WTC11 (cell line): ENCODE results near the gene PCGF3. TPM values are rescaled to one million over a fixed set of nuclear protein-coding genes. Genes with fewer than 3 reads are reported as not detected.

Experiments
- ATAC-seq: fragments of 200-7000 bp; cut with Tn5 transposase; 2 replicates; pipeline ENCODE4 v1.10.0; 2021; ENCODE audit warnings: mild to moderate bottlenecking, moderate library complexity
- Bru-seq: library from RNA; stranded (reverse); fragments of 400-500 nt; gene quantifications from one replicate; lab custom pipeline; 2021; lab: Mats Ljungman, UMichigan
- CTCF ChIA-PET: fragments of 300-600 bp; sonication (Branson Sonifier 250); formaldehyde crosslinking; loops from one replicate; lab custom pipeline; 2021; ENCODE audit warnings: antibody characterized with exemption; lab: Charles Lee
- POLR2A ChIA-PET: fragments of 350-600 bp; sonication (Branson Sonifier 250); formaldehyde crosslinking; loops from one replicate; lab custom pipeline; 2021; ENCODE audit warnings: antibody characterized with exemption; lab: Charles Lee
- DNase-seq: peaks from one replicate; pipeline ENCODE4 v3.0.0; 2021; ENCODE audit warnings: low spot score
- H3K27ac Mint-ChIP-seq: 2 replicates; pipeline ENCODE4 v1.8.0; 2021; ENCODE audit warnings: mixed read lengths
- H3K27me3 Mint-ChIP-seq: 2 replicates; pipeline ENCODE4 v1.8.0; 2021; ENCODE audit warnings: low read depth, mild to moderate bottlenecking, moderate library complexity, mixed read lengths
- H3K36me3 Mint-ChIP-seq: 2 replicates; pipeline ENCODE4 v1.8.0; 2021; ENCODE audit warnings: mixed read lengths
- H3K4me1 Mint-ChIP-seq: 2 replicates; pipeline ENCODE4 v1.8.0; 2022; ENCODE audit warnings: mixed read lengths
- H3K4me3 Mint-ChIP-seq: 2 replicates; pipeline ENCODE4 v1.8.0; 2021; ENCODE audit warnings: mild to moderate bottlenecking, moderate library complexity, mixed read lengths
- H3K9me3 Mint-ChIP-seq: 2 replicates; pipeline ENCODE4 v1.8.0; 2021; ENCODE audit warnings: mixed read lengths
- CREM ChIP-seq: sonication (generic); formaldehyde crosslinking; IDR thresholded peaks from 2 replicates; pipeline ENCODE4 v1.8.1; 2022; ENCODE audit warnings: mild to moderate bottlenecking, missing genetic modification reagents, moderate library complexity
- ELF4 ChIP-seq: sonication (generic); formaldehyde crosslinking; IDR thresholded peaks from 2 replicates; pipeline ENCODE4 v1.8.1; 2022; ENCODE audit warnings: low read depth, mild to moderate bottlenecking, moderate library complexity, missing genetic modification reagents
- GABPB1 ChIP-seq: sonication (generic); formaldehyde crosslinking; IDR thresholded peaks from 2 replicates; pipeline ENCODE4 v1.8.1; 2023; ENCODE audit warnings: mild to moderate bottlenecking, missing genetic modification reagents
- GRHL2 ChIP-seq: fragments of 250-450 bp; sonication (Bioruptor Pico); IDR thresholded peaks from 2 replicates; pipeline ENCODE4 v1.8.0; 2022; ENCODE audit warnings: mild to moderate bottlenecking, moderate library complexity; ENCODE audit not compliant: insufficient replicate concordance, severe bottlenecking
- JUN ChIP-seq: sonication (generic); formaldehyde crosslinking; IDR thresholded peaks from 2 replicates; pipeline ENCODE4 v1.8.0; 2023; ENCODE audit warnings: mild to moderate bottlenecking, missing genetic modification reagents
- SP1 ChIP-seq: sonication (generic); formaldehyde crosslinking; conservative IDR thresholded peaks from 2 replicates; pipeline ENCODE4 v1.8.1; 2022; ENCODE audit warnings: missing genetic modification reagents
- TCF7 ChIP-seq: sonication (generic); formaldehyde crosslinking; IDR thresholded peaks from 2 replicates; pipeline ENCODE4 v1.8.0; 2022; ENCODE audit warnings: mild to moderate bottlenecking, low read depth, missing genetic modification reagents, moderate library complexity
- ZNF423 ChIP-seq: fragments of 250-450 bp; sonication (Bioruptor Pico); IDR thresholded peaks from 2 replicates; pipeline ENCODE4 v2.1.2; 2022; ENCODE audit warnings: mild to moderate bottlenecking, moderate library complexity
- long read RNA-seq, 3 experiments: library from RNA in 1 of 3; library from capped mRNA in 1 of 3; library from polyadenylated mRNA in 1 of 3; unstranded in 2 of 3; stranded (forward) in 1 of 3; transcript quantifications; one replicate each; pipeline ENCODE4 v2.0.0, GENCODE V29; 2021
- total RNA-seq: library from RNA; stranded (reverse); gene quantifications from 3 replicates; pipeline ENCODE4 v1.2.3, GENCODE V29; 2021
- TF ChIP-seq, protein P1 (sequence below): sonication (generic); formaldehyde crosslinking; IDR thresholded peaks from 2 replicates; pipeline ENCODE4 v1.8.0; 2023; ENCODE audit warnings: missing genetic modification reagents, mild to moderate bottlenecking, borderline replicate concordance
- TF ChIP-seq, protein P2 (sequence below): sonication (generic); formaldehyde crosslinking; IDR thresholded peaks from 2 replicates; pipeline ENCODE4 v1.8.0; 2022; ENCODE audit warnings: mild to moderate bottlenecking, missing genetic modification reagents
- TF ChIP-seq, protein P3 (sequence below): sonication (generic); formaldehyde crosslinking; IDR thresholded peaks from 2 replicates; pipeline ENCODE4 v1.8.1; 2023; ENCODE audit warnings: mild to moderate bottlenecking, missing genetic modification reagents
- TF ChIP-seq, protein P4 (sequence below): sonication (generic); formaldehyde crosslinking; IDR thresholded peaks from 2 replicates; pipeline ENCODE4 v1.8.0; 2022; ENCODE audit warnings: missing genetic modification reagents
- TF ChIP-seq, protein P5 (sequence below): sonication (generic); formaldehyde crosslinking; IDR thresholded peaks from 2 replicates; pipeline ENCODE4 v1.8.0; 2023; ENCODE audit warnings: missing genetic modification reagents

PCGF3 gene, protein sequence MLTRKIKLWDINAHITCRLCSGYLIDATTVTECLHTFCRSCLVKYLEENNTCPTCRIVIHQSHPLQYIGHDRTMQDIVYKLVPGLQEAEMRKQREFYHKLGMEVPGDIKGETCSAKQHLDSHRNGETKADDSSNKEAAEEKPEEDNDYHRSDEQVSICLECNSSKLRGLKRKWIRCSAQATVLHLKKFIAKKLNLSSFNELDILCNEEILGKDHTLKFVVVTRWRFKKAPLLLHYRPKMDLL
- total RNA-seq (59.2 to 65.7 TPM (median 62.8 TPM) in 3 replicates), Bru-seq, nascent RNA (percentile 62 among the genes with signal in this experiment)
- long read RNA-seq, experiment 1, full-length matches to known transcripts, result 144 of 196 reads
- long read RNA-seq, experiment 1, partial matches to known transcripts, result 22 of 196 reads
- long read RNA-seq, experiment 1, other reads (novel, unspliced or antisense), result 30 of 196 reads
- long read RNA-seq, experiment 2, full-length matches to known transcripts, result 22 of 45 reads
- long read RNA-seq, experiment 2, partial matches to known transcripts, result 10 of 45 reads
- long read RNA-seq, experiment 2, other reads (novel, unspliced or antisense), result 13 of 45 reads
- long read RNA-seq, experiment 3, partial matches to known transcripts, result 7 of 13 reads
- long read RNA-seq, experiment 3, other reads (novel, unspliced or antisense), result 3 of 13 reads

DNA sequence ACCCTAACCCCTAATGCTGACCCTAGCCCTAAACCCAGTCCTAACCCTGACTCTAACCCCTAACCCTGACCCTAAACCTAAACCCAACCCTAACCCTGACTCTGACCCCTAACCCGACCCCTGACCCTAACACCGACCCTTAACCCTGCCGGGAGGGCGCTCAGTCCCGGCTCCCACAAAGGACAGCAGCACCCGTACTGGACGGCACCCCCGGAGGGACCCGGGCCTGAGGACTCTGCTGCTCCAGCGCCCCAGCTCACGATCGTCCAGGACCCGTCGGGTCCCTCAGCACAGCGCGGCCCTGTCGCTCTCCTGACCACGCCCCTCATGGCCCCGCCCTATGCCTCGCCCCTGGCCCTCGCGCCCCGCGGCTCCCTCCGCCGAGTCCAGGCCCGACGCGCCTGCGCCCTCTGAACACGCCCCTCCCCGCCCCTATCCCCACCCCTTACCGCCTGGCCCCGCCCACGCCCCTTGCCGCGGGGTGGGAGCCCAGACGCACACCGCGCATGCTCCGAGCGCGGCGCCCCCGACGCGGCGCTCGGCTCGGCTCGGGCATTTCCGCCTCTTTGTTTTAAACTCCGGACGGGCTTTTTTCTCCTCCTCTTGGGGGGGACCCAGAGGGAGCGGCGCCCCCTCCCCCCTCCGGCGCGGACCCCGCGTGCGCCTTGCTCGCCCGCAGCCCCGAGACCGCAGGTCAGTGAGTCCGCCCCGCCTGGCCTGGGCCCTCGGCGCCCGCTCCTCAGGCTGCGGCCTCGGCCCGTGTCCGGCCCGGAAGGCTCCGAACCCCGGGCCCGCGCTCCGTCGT lies at the start of gene PCGF3:
PCGF3 (plus strand) TSS at position 555 of the 805 bp plus-strand sequence. CDS start 27,849 bp downstream, outside the sequence.
- TF ChIP-seq SP1 (CRISPR knock-in tag), result 0 out of 2 replicates have a peak, but pooled peaks have one; percentile 42
- TF ChIP-seq, protein P1, sequence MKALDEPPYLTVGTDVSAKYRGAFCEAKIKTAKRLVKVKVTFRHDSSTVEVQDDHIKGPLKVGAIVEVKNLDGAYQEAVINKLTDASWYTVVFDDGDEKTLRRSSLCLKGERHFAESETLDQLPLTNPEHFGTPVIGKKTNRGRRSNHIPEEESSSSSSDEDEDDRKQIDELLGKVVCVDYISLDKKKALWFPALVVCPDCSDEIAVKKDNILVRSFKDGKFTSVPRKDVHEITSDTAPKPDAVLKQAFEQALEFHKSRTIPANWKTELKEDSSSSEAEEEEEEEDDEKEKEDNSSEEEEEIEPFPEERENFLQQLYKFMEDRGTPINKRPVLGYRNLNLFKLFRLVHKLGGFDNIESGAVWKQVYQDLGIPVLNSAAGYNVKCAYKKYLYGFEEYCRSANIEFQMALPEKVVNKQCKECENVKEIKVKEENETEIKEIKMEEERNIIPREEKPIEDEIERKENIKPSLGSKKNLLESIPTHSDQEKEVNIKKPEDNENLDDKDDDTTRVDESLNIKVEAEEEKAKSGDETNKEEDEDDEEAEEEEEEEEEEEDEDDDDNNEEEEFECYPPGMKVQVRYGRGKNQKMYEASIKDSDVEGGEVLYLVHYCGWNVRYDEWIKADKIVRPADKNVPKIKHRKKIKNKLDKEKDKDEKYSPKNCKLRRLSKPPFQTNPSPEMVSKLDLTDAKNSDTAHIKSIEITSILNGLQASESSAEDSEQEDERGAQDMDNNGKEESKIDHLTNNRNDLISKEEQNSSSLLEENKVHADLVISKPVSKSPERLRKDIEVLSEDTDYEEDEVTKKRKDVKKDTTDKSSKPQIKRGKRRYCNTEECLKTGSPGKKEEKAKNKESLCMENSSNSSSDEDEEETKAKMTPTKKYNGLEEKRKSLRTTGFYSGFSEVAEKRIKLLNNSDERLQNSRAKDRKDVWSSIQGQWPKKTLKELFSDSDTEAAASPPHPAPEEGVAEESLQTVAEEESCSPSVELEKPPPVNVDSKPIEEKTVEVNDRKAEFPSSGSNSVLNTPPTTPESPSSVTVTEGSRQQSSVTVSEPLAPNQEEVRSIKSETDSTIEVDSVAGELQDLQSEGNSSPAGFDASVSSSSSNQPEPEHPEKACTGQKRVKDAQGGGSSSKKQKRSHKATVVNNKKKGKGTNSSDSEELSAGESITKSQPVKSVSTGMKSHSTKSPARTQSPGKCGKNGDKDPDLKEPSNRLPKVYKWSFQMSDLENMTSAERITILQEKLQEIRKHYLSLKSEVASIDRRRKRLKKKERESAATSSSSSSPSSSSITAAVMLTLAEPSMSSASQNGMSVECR (CRISPR knock-in tag), result no peak
- TF ChIP-seq, protein P2, sequence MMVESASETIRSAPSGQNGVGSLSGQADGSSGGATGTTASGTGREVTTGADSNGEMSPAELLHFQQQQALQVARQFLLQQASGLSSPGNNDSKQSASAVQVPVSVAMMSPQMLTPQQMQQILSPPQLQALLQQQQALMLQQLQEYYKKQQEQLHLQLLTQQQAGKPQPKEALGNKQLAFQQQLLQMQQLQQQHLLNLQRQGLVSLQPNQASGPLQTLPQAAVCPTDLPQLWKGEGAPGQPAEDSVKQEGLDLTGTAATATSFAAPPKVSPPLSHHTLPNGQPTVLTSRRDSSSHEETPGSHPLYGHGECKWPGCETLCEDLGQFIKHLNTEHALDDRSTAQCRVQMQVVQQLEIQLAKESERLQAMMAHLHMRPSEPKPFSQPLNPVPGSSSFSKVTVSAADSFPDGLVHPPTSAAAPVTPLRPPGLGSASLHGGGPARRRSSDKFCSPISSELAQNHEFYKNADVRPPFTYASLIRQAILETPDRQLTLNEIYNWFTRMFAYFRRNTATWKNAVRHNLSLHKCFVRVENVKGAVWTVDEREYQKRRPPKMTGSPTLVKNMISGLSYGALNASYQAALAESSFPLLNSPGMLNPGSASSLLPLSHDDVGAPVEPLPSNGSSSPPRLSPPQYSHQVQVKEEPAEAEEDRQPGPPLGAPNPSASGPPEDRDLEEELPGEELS (CRISPR knock-in tag), result 0 out of 2 replicates have a peak, but pooled peaks have one; percentile 60
- peaks cover 11% of the 10 kb centered on the region for H3K9me3 Mint-ChIP-seq
- peak; percentile 97 for ATAC-seq
- H3K27me3 Mint-ChIP-seq, result peaks cover 18% of the 10 kb centered on the region
- H3K27ac Mint-ChIP-seq, result no peak within 1 kb of the TSS
- H3K4me1 Mint-ChIP-seq, result peaks cover 10% of the 10 kb centered on the region; the same call in 1 of the 2 replicates
- ChIA-PET POLR2A (no interaction called here), CTCF (interaction anchor here (0.5 to 1.0 kb wide), 4 partner anchors 21 to 806 kb away, joined by 3 to 14 read pairs (median 4); no protein-coding TSS in a partner anchor)
- DNase-seq, result peak; percentile 99
- peak within 1 kb of the TSS; percentile 68 for H3K4me3 Mint-ChIP-seq
- H3K36me3 Mint-ChIP-seq, result peaks cover 20% of the 10 kb centered on the region

DNA sequence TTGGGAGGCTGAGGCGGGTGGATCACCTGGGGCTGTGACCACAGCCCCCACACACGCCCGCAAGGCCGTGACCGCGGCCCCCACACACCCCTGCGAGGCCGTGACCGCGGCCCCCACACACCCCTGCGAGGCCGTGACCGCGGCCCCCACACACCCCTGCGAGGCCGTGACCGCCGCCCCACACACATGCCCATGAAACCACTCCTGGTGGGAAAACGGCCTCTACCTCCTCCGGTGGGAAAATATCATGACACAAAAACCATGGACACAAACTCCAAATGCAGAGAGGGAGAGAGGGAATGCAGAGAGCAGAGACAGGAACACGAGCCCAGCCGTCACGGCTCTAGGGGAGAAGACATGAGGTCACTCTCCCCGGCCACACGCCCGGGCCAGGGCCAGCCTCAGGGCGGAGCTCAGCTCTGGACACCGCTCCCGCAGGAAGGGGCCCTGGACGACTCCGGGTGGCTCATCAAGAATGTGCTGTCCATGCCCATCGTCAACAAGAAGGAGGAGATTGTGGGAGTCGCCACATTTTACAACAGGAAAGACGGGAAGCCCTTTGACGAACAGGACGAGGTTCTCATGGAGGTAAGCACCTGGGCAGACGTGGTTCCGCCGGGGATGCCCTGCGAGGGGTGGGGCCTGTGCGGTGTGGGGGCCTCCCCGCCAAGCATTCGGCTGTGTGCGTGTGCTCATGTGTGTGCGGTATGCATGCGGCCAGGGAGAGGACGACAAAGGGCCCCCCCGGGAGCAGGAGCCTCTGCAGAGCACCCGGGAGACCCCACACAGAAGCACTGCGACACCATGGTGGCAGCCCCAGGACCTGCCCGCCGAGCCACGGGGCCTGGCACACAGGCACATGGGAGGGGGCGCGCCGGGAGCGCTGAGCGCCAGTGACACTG lies 48.9 kb upstream of the PCGF3 start:
- no peak for DNase-seq
- Mint-ChIP-seq H3K27ac (no peak overlapping the region), H3K4me3 (no peak overlapping the region), H3K4me1 (no peaks in the 10 kb centered on the region), H3K36me3 (peaks cover 4% of the 10 kb centered on the region), H3K27me3 (peaks cover 3% of the 10 kb centered on the region; the same call in 1 of the 2 replicates), H3K9me3 (peaks cover 9% of the 10 kb centered on the region; the same call in 1 of the 2 replicates)
- ChIA-PET CTCF (interaction anchor here (1.4 kb wide), 1 partner anchor 28 kb away, joined by 3 read pairs; no protein-coding TSS in a partner anchor), POLR2A (no interaction called here)
- ATAC-seq, result no peak
- TF ChIP-seq ZNF423 (CRISPR knock-in tag) (no peak), JUN (CRISPR knock-in tag) (no peak), CREM (no peak), GRHL2 (no peak), TCF7 (no peak), ELF4 (CRISPR knock-in tag) (no peak), GABPB1 (CRISPR knock-in tag) (no peak)
- TF ChIP-seq, protein P3, sequence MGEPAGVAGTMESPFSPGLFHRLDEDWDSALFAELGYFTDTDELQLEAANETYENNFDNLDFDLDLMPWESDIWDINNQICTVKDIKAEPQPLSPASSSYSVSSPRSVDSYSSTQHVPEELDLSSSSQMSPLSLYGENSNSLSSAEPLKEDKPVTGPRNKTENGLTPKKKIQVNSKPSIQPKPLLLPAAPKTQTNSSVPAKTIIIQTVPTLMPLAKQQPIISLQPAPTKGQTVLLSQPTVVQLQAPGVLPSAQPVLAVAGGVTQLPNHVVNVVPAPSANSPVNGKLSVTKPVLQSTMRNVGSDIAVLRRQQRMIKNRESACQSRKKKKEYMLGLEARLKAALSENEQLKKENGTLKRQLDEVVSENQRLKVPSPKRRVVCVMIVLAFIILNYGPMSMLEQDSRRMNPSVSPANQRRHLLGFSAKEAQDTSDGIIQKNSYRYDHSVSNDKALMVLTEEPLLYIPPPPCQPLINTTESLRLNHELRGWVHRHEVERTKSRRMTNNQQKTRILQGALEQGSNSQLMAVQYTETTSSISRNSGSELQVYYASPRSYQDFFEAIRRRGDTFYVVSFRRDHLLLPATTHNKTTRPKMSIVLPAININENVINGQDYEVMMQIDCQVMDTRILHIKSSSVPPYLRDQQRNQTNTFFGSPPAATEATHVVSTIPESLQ (CRISPR knock-in tag), result no peak
- TF ChIP-seq, protein P4, sequence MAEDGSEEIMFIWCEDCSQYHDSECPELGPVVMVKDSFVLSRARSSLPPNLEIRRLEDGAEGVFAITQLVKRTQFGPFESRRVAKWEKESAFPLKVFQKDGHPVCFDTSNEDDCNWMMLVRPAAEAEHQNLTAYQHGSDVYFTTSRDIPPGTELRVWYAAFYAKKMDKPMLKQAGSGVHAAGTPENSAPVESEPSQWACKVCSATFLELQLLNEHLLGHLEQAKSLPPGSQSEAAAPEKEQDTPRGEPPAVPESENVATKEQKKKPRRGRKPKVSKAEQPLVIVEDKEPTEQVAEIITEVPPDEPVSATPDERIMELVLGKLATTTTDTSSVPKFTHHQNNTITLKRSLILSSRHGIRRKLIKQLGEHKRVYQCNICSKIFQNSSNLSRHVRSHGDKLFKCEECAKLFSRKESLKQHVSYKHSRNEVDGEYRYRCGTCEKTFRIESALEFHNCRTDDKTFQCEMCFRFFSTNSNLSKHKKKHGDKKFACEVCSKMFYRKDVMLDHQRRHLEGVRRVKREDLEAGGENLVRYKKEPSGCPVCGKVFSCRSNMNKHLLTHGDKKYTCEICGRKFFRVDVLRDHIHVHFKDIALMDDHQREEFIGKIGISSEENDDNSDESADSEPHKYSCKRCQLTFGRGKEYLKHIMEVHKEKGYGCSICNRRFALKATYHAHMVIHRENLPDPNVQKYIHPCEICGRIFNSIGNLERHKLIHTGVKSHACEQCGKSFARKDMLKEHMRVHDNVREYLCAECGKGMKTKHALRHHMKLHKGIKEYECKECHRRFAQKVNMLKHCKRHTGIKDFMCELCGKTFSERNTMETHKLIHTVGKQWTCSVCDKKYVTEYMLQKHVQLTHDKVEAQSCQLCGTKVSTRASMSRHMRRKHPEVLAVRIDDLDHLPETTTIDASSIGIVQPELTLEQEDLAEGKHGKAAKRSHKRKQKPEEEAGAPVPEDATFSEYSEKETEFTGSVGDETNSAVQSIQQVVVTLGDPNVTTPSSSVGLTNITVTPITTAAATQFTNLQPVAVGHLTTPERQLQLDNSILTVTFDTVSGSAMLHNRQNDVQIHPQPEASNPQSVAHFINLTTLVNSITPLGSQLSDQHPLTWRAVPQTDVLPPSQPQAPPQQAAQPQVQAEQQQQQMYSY (CRISPR knock-in tag), result no peak
- TF ChIP-seq, protein P5, sequence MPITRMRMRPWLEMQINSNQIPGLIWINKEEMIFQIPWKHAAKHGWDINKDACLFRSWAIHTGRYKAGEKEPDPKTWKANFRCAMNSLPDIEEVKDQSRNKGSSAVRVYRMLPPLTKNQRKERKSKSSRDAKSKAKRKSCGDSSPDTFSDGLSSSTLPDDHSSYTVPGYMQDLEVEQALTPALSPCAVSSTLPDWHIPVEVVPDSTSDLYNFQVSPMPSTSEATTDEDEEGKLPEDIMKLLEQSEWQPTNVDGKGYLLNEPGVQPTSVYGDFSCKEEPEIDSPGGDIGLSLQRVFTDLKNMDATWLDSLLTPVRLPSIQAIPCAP (CRISPR knock-in tag), result no peak
